Astrocyte of the cerebellum (primary cell): ENCODE results near the gene HMX1.

Experiments used
- DNase-seq: peaks from one replicate; pipeline ENCODE4 v3.0.0-alpha.2; 2011; ENCODE audit warnings: low read depth
- H3K4me3 ChIP-seq: 2 replicates; pipeline ENCODE4 v1.5.1; 2011; ENCODE audit warnings: mild to moderate bottlenecking, low read depth, low read length, moderate library complexity
- in situ Hi-C: cut with HindIII; loops from 2 replicates; pipeline ENCODE4 v1.10.0; 2017; ENCODE audit warnings: low sequenced_read_pairs
- TF ChIP-seq, protein P1 (sequence below): IDR thresholded peaks from 2 replicates; pipeline ENCODE4 v1.5.1; 2012; ENCODE audit warnings: low read length, low read depth, moderate library complexity, mild to moderate bottlenecking; ENCODE audit errors: missing control alignments

Gene HMX1

DNA sequence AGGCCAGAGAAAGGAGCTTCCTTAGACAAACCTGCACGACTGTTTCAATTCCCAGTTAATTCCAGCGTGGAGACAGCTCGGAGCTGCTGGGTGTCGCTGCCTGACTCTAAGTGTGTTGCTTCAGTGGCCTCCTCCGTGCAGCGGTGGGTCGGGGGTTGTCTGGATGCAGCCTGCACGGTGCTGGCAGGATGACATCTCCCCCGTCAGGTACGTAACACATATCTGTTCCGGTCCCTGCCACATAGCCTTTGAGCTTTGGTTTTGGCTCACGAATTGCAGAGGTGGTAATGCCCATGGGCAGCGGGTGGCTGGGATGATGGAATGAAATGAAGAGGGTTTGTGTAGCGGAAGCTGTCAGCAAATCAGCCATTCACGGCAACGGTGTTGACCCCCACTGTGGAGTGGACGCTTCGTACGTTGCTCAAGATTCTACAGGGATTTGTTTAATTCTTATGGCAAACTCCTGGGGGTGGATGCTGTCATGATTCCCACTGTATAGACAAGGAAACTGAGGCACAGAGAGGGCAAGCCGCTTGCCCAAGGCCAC lies 33.7 kb upstream of the HMX1 start:
- TF ChIP-seq, protein P1, sequence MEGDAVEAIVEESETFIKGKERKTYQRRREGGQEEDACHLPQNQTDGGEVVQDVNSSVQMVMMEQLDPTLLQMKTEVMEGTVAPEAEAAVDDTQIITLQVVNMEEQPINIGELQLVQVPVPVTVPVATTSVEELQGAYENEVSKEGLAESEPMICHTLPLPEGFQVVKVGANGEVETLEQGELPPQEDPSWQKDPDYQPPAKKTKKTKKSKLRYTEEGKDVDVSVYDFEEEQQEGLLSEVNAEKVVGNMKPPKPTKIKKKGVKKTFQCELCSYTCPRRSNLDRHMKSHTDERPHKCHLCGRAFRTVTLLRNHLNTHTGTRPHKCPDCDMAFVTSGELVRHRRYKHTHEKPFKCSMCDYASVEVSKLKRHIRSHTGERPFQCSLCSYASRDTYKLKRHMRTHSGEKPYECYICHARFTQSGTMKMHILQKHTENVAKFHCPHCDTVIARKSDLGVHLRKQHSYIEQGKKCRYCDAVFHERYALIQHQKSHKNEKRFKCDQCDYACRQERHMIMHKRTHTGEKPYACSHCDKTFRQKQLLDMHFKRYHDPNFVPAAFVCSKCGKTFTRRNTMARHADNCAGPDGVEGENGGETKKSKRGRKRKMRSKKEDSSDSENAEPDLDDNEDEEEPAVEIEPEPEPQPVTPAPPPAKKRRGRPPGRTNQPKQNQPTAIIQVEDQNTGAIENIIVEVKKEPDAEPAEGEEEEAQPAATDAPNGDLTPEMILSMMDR = no peak
- no peak overlapping the region for H3K4me3 ChIP-seq
- DNase-seq = no peak
- in situ Hi-C loops = no loop called here

DNA sequence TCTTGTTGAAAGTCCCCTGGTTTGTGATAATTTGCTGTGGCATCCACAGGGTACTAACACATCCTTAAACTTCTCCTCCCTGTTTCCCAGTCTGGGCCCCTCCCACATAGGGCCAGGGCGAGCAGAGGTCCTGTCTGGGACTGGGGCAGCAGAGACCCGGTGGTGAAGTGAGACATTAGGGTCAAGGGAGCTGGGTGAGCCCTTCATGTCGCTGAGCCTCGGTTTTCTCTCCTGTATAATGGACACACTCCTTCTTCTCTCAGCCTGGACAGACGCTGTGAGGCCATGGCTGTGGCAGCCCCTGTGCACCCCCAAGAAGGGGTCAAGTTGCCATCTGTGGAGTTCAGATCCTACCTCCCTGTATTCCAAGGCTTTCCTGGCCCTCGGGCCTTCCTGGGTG lies 33.0 kb upstream of the HMX1 start:
- in situ Hi-C loops = no loop called here
- no peak overlapping the region for H3K4me3 ChIP-seq
- DNase-seq = no peak
- TF ChIP-seq, protein P1 = no peak

DNA sequence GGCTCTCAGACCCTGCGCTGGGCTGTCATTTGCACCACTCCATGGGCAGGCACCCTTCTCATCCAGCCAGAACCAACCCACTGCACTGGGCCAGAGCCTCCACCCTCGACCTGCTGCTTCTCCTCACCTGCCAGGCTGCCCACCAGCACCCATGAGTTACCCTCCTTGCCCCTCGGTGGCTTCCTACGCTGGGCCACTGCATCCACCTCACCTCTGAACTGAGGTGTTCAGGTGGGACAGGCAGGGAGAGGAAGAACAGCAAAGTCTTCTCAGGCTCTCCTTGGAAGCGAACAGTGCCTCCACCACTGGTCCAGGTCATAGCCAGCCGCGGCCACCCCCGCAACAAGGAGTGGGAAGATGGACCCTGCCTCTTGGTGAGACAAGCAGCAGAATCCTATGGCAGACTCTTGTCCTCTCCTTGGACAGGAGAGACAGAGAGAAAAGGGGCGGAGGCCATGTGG lies 32.4 kb upstream of the HMX1 start:
- H3K4me3 ChIP-seq = no peak overlapping the region
- in situ Hi-C loops = no loop called here
- DNase-seq = no peak
- TF ChIP-seq, protein P1 = no peak

DNA sequence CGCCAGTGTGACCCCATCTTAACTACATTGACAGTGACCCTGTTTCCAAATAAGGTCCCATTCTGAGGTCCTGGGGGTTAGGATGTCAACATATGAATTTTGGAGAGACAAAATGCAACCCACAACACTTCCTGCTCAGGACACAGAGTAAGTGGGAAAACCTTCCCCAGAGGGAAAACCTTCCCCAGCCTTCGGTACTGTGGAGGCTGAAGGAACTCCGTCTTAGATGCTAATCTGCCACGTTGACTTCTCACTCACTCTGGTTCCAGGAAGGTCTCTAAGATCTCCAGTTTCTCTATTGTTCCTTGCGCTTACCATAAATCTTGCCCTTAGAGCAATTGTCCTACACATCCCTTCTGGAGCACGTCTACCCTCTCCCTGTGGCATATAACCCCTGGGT lies 29.7 kb upstream of the HMX1 start:
- TF ChIP-seq, protein P1 = no peak
- H3K4me3 ChIP-seq = no peak overlapping the region
- DNase-seq = no peak
- in situ Hi-C loops = no loop called here

DNA sequence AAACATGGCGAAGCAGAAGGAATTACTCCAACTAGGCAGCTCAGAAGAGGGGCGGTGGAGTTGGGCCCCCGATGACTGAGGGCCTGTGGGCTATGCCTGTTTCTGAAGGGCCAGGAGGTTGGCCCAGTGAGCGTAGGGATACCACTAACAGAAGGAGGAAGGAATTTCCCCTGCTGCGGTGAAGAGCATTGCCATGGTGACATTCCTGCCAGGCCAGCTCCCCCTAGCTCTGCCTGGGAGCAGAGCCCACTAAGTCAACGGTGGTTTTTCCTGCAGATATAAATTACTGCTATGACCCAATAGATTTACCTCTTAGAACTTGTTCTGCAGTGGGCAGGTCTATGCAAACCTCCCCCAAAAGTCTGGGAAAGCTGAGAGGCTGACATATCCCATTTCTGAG lies 28.9 kb upstream of the HMX1 start:
- no peak overlapping the region for H3K4me3 ChIP-seq
- TF ChIP-seq, protein P1 = no peak
- in situ Hi-C loops = no loop called here

DNA sequence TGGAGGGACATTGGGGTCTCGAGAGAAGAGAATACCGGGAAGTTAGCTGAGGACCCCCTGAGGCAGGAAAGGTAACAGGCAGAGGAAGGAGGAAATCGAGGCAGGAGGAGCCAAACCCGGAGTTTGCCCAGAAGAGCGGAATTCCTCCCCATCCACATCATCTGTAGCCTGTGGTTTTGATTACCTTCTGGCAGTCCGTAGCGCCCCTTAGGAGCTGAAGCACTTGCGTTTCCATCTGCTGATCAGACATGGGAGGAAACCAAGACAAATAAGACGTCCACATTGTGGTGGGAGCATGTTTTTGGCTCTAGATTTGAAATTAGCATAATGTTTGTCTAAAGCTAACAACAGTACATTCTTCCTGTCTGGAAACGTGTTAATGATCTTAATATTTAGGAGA lies 26.8 kb upstream of the HMX1 start:
- TF ChIP-seq, protein P1 = no peak
- no peak for DNase-seq
- no peak overlapping the region for H3K4me3 ChIP-seq
- in situ Hi-C loops = no loop called here

More for the DNA sequence above, 28.9 kb upstream of the HMX1 start:
- no peak for DNase-seq
